Motor neuron (in vitro differentiated cells): ENCODE results near the gene LDHA. TPM values are rescaled to one million over a fixed set of nuclear protein-coding genes. Genes with fewer than 3 reads are reported as not detected.

ENCODE experiments used
- ATAC-seq, 8 experiments: fragments of 200-7000 bp; cut with Tn5 transposase; replicated peaks in 6 of 8; 2 replicates each; pipeline ENCODE4 v1.8.0; 2021; ENCODE audit warnings: mild to moderate bottlenecking in 8 of 8, moderate library complexity in 8 of 8
- H3K27ac ChIP-seq, 2 donors: fragments of 250-450 bp; sonication (Bioruptor Pico); 2 replicates each; pipeline ENCODE4 v1.9.0; 2021; ENCODE audit warnings: antibody characterized with exemption in 2 of 2, mild to moderate bottlenecking in 2 of 2, moderate library complexity in 1 of 2
- H3K4me1 ChIP-seq, 2 donors: fragments of 250-450 bp; sonication (Bioruptor Pico); replicated peaks in 1 of 2; 2 replicates each; pipeline ENCODE4 v1.6.1; 2021; ENCODE audit warnings: antibody characterized with exemption in 2 of 2, mild to moderate bottlenecking in 2 of 2, moderate library complexity in 1 of 2
- H3K4me3 ChIP-seq, 5 donors: fragments of 250-450 bp; sonication (Bioruptor Pico); 2 replicates each; pipeline ENCODE4 v1.9.0; 2021; ENCODE audit warnings: antibody characterized with exemption in 5 of 5, mild to moderate bottlenecking in 5 of 5, moderate library complexity in 4 of 5
- WGBS, 10 experiments: fragments of 450-650 bp; shearing (Covaris generic); methylation state at CpG; one replicate each; pipeline ENCODE4 v1.0.0; 2022; 5-methylcytosine and 5-hydroxymethylcytosine counted together
- in situ Hi-C, 9 experiments: fragments of 400-800 bp; cut with MboI; loops; one replicate each; pipeline ENCODE4 v1.15.0; 2021; ENCODE audit warnings: low sequenced_read_pairs in 9 of 9, low pct_unique_long_range_greater_than_20kb in 2 of 9; ENCODE audit not compliant: unreplicated experiment in 9 of 9
- total RNA-seq, 8 experiments: library from RNA; unstranded; fragments of 300-600 nt; gene quantifications; 2 replicates each; pipeline versions ENCODE4 v1.2.3 to v1.2.4, GENCODE V29; 2022

Gene LDHA
- total RNA-seq, 8 experiments from 2014 or later = 227 to 767 (median 525) TPM

- Histone ChIP-seq H3K4me1 (no peaks in the 10 kb centered on the region), H3K4me3 (no peak overlapping the region), H3K27ac (no peak overlapping the region)
- 8 to 44% (median 29%) methylated on average over 1 to 3 of the region's 3 CpGs; no CpG with 5 or more reads in 7 of the 10 experiments for WGBS, 10 experiments
- ATAC-seq = peak in 5 of 8 experiments; percentile 29 to 77 (median 67)
- in situ Hi-C loops = no loop called here
Observed at GRCh38 chr11:18457450-18457849, 63.1 kb downstream of the LDHA start.

Other genes starting within 250 kb of the LDHA start
- under 1 TPM in 1 of 8 experiments, not detected in 7; 0.20 TPM for gene MRGPRX4, start 221.7 kb upstream of the LDHA start, total RNA-seq
- not detected for gene SAA4, start 157.8 kb upstream of the LDHA start, total RNA-seq
- gene SAA2, start 145.9 kb upstream of the LDHA start, total RNA-seq = 1 to 10 TPM in 1 of 8 experiments, under 1 TPM in 3, not detected in 4; 0.29 to 1.1 (median 0.65) TPM
- gene SAA1, start 128.3 kb upstream of the LDHA start, total RNA-seq = 1 to 10 TPM in 1 of 8 experiments, not detected in 7; 1.7 TPM
- 10 to 100 TPM; 12.9 to 33.2 (median 19.0) TPM for gene HPS5, start 72.4 kb upstream of the LDHA start, total RNA-seq
- gene GTF2H1, start 72.0 kb upstream of the LDHA start, total RNA-seq = 10 to 100 TPM; 22.9 to 88.8 (median 41.7) TPM
- gene LDHC, start 17.8 kb downstream of the LDHA start, total RNA-seq = 1 to 10 TPM in 1 of 8 experiments, not detected in 7; 2.4 TPM
- under 1 TPM; 0.09 to 0.91 (median 0.29) TPM for gene LDHAL6A, start 61.3 kb downstream of the LDHA start, total RNA-seq
- 100 to 1,000 TPM in 1 of 8 experiments, 10 to 100 TPM in 7; 57.3 to 100 (median 86.0) TPM for gene TSG101, start 132.4 kb downstream of the LDHA start, total RNA-seq
- 10 to 100 TPM in 5 of 8 experiments, 1 to 10 TPM in 3; 6.3 to 39.6 (median 17.4) TPM for gene UEVLD, start 194.2 kb downstream of the LDHA start, total RNA-seq
- gene MISFA, start 205.2 kb downstream of the LDHA start, total RNA-seq = 10 to 100 TPM in 2 of 8 experiments, 1 to 10 TPM in 5, under 1 TPM in 1; 0.78 to 10.2 (median 2.0) TPM
- gene SPTY2D1, start 239.8 kb downstream of the LDHA start, total RNA-seq = 10 to 100 TPM; 11.2 to 27.0 (median 16.5) TPM